Spleen (tissue), 11 donors: ENCODE measurements around the gene C2orf92. TPM values are rescaled to one million over a fixed set of nuclear protein-coding genes. Genes with fewer than 3 reads are reported as not detected.
"Not testable (repeated sequence)": the region's sequence is repeated elsewhere in the genome, so short reads cannot be mapped to it uniquely, and the experiment has no call there.

ENCODE experiments used
- DNase-seq: peaks from one replicate; pipeline ENCODE4 v3.0.0-alpha.2; 2020
- H3K27ac ChIP-seq, 8 donors: fragments of 200-600 bp; sonication (generic) in 7 of 8; 1 replicate in 4 of 8; 2 replicates in 4 of 8; pipeline versions ENCODE4 v1.5.0 to v1.8.0; 2016 to 2021; ENCODE audit warnings: inconsistent platforms in 4 of 8, mild to moderate bottlenecking in 4 of 8, moderate library complexity in 1 of 8
- H3K27me3 ChIP-seq, 7 donors: fragments of 200-600 bp; sonication (generic) in 6 of 7; replicated peaks in 1 of 7; 1 replicate in 4 of 7; 2 replicates in 3 of 7; pipeline versions ENCODE4 v1.5.0 to v1.8.0; 2016 to 2021; ENCODE audit warnings: inconsistent platforms in 3 of 7, mild to moderate bottlenecking in 1 of 7
- H3K36me3 ChIP-seq, 6 donors: fragments of 200-600 bp; sonication (generic) in 5 of 6; 1 replicate in 4 of 6; 2 replicates in 2 of 6; pipeline versions ENCODE4 v1.5.0 to v1.8.0; 2016 to 2021; ENCODE audit warnings: inconsistent platforms in 2 of 6
- H3K4me1 ChIP-seq, 6 donors: fragments of 200-600 bp; sonication (generic) in 5 of 6; 1 replicate in 3 of 6; 2 replicates in 3 of 6; pipeline versions ENCODE4 v1.5.0 to v1.8.0; 2016 to 2021; ENCODE audit warnings: inconsistent platforms in 3 of 6
- H3K4me3 ChIP-seq, 8 donors: fragments of 200-600 bp; sonication (generic) in 7 of 8; 1 replicate in 4 of 8; 2 replicates in 4 of 8; pipeline versions ENCODE4 v1.5.0 to v1.8.0; 2016 to 2021; ENCODE audit warnings: inconsistent platforms in 4 of 8, mild to moderate bottlenecking in 4 of 8, moderate library complexity in 2 of 8
- H3K9me3 ChIP-seq, 8 donors: fragments of 200-600 bp; sonication (generic) in 7 of 8; 1 replicate in 4 of 8; 2 replicates in 4 of 8; pipeline versions ENCODE4 v1.5.0 to v1.8.0; 2016 to 2021; ENCODE audit warnings: inconsistent platforms in 4 of 8
- CTCF ChIP-seq, 11 experiments: fragments of 200-600 bp in 7 of 11; fragments of 450-650 bp in 4 of 11; sonication (generic) in 4 of 11; IDR thresholded peaks in 8 of 11; conservative IDR thresholded peaks in 3 of 11; 1 replicate in 7 of 11; 2 replicates in 4 of 11; pipeline versions ENCODE4 v1.4.0 to v1.8.0; 2016 to 2021; ENCODE audit warnings: antibody characterized with exemption in 11 of 11, inconsistent platforms in 4 of 11, mild to moderate bottlenecking in 1 of 11
- POLR2A ChIP-seq, 3 donors: fragments of 450-650 bp; IDR thresholded peaks; one replicate each; pipeline ENCODE4 v1.5.1; 2017; ENCODE audit warnings: antibody characterized with exemption in 3 of 3, mild to moderate bottlenecking in 1 of 3
- POLR2AphosphoS5 ChIP-seq, 3 donors: sonication (generic); formaldehyde crosslinking; IDR thresholded peaks; one replicate each; pipeline ENCODE4 v1.5.1; 2017; ENCODE audit warnings: antibody characterized with exemption in 3 of 3
- WGBS, 5 donors: extraction: QIAGEN DNeasy Blood & Tissue Kit in 3 of 5; methylation state at CpG; one replicate each; pipeline versions ENCODE4 v1.1.5 to v1.1.7; 2013 to 2018; 5-methylcytosine and 5-hydroxymethylcytosine counted together
- intact Hi-C: fragments of 100-400 bp; cut with DNase I; formaldehyde crosslinking; loops from one replicate; pipeline ENCODE4 v1.15.0; 2023; ENCODE audit warnings: low total_unique reads
- polyA plus RNA-seq, 3 donors: library from polyadenylated mRNA; stranded (reverse); fragments of 200-250 nt; gene quantifications; one replicate each; pipeline ENCODE4 v1.2.1, GENCODE V29; 2013
- total RNA-seq, 7 donors: library from RNA; depleted of rRNA in 3 of 7; stranded (reverse); fragments of >200 nt in 3 of 7; fragmentation: NEBNext Ultra II Directional in 4 of 7; extraction: Animal tissue kit (Norgen Biotek cat#: 25700) in 4 of 7; gene quantifications; one replicate each; pipeline versions ENCODE4 v1.1.0 to v1.2.1, GENCODE V29; 2016 to 2021
- donor health status: healthy with polysubstance abuse.
- donor health status: DM: no; HTN: no; CAD: no; lungs with moderate emphysema.
- donor health status: DM: no; HTN: no; CAD: no.
- donor health status: Bipolar disorder and iron deficiency.
- donor health status: healthy.
- donor health status: DM: no; HTN: no; CAD: no.
- donor health status: DM: yes; HTN: yes; CAD: no.

C2orf92 gene
- total and polyA plus RNA-seq, 10 donors, result 5.7 to 33.6 (median 21.4) TPM

- Histone ChIP-seq H3K4me1 (no peaks in the 10 kb centered on the region), H3K4me3 (no peak overlapping the region), H3K36me3 (no peaks in the 10 kb centered on the region), H3K27ac (no peak overlapping the region), H3K27me3 (no peaks in the 10 kb centered on the region), H3K9me3 (no peaks in the 10 kb centered on the region)
- intact Hi-C loops, result no loop called here
- WGBS, 5 donors, result 94 to 100% (median 96%) methylated on average over 1 of the region's 1 CpG
- no peak for DNase-seq
- no peak for TF ChIP-seq POLR2A (IDR thresholded peaks at IDR 0.05)
- no peak for TF ChIP-seq CTCF (IDR thresholded peaks at IDR 0.05 in 8 of 11, conservative IDR thresholded peaks at IDR 0.05 in 3 of 11)
- TF ChIP-seq POLR2AphosphoS5 (IDR thresholded peaks at IDR 0.05), result no peak
These were observed 958 bp downstream of the C2orf92 start for GRCh38 chr2:97670471-97670870.

- no peak overlapping the region for H3K4me3 ChIP-seq
- TF ChIP-seq POLR2AphosphoS5 (IDR thresholded peaks at IDR 0.05), result no peak
- TF ChIP-seq POLR2A (IDR thresholded peaks at IDR 0.05), result no peak
- no peak for TF ChIP-seq CTCF (IDR thresholded peaks at IDR 0.05 in 8 of 11, conservative IDR thresholded peaks at IDR 0.05 in 3 of 11)
- no peak for DNase-seq
- no peak overlapping the region for H3K27ac ChIP-seq
- H3K36me3 ChIP-seq, result no peaks in the 10 kb centered on the region
- H3K27me3 ChIP-seq, result no peaks in the 10 kb centered on the region
- 90 to 95% (median 92%) methylated on average over 7 of the region's 7 CpGs for WGBS, 5 donors
- H3K9me3 ChIP-seq, result no peaks in the 10 kb centered on the region
- intact Hi-C loops, result no loop called here
- H3K4me1 ChIP-seq, result no peaks in the 10 kb centered on the region
These were observed 2.0 kb downstream of the C2orf92 start for GRCh38 chr2:97671526-97671925.

- intact Hi-C loops, H3K4me3 ChIP-seq, H3K4me1 ChIP-seq, H3K9me3 ChIP-seq, H3K27ac ChIP-seq, H3K27me3 ChIP-seq, H3K36me3 ChIP-seq, DNase-seq: not testable (repeated sequence)
- WGBS, 5 donors, result 87 to 95% (median 91%) methylated on average over 4 to 6 of the region's 6 CpGs
These were observed 3.2 kb downstream of the C2orf92 start for GRCh38 chr2:97672606-97673140.

GRCh38 chr2:97673182-97673914, 3.8 kb downstream of the C2orf92 start:
- no peak for TF ChIP-seq POLR2A (IDR thresholded peaks at IDR 0.05)
- no peak for TF ChIP-seq CTCF (IDR thresholded peaks at IDR 0.05 in 8 of 11, conservative IDR thresholded peaks at IDR 0.05 in 3 of 11)
- TF ChIP-seq POLR2AphosphoS5 (IDR thresholded peaks at IDR 0.05), result no peak
- no peak overlapping the region for H3K4me3 ChIP-seq
- no peaks in the 10 kb centered on the region for H3K27me3 ChIP-seq
- intact Hi-C loops, result no loop called here
- H3K27ac ChIP-seq, result no peak overlapping the region
- DNase-seq, result no peak
- H3K9me3 ChIP-seq, result no peaks in the 10 kb centered on the region
- WGBS, 5 donors, result 58 to 77% (median 75%) methylated on average over 9 of the region's 9 CpGs
- no peaks in the 10 kb centered on the region for H3K36me3 ChIP-seq
- no peaks in the 10 kb centered on the region for H3K4me1 ChIP-seq
